Stimulated activated CD8-positive, alpha-beta memory T cell treated with anti-CD3 and anti-CD28 coated beads, Interleukin-15, amount 100 ng/mL, for 4 hours (primary cell): ENCODE measurements around the gene MACROD1.
A peak's percentile ranks its signal among the peaks of the same experiment; 100 is the strongest.

ENCODE experiments used
- DNase-seq, 2 donors: peaks; one replicate each; pipeline ENCODE4 v3.0.0-alpha.2; 2020; ENCODE audit warnings: low read depth in 2 of 2

The MACROD1 gene

DNA sequence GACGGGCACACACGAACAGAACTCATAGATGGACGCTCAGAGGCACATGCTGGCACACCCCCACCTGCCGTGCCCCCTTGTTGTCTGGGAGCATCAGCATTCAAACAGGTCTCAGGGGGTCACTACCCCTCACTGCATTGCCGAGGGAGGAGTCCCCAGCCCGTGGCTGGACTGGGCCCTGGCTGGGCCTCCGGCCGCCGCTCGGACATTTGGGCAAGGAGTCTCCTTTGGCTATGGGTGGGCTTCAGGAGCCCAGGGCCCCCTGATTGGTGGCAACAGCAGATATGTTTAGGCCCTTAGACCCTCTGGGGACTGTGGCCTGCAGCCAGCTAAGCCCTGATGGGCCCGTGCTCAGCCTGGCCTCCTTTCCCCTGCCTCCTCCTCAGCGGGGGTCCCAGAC, 88.3 kb downstream of the MACROD1 start:
- no peak for DNase-seq

DNA sequence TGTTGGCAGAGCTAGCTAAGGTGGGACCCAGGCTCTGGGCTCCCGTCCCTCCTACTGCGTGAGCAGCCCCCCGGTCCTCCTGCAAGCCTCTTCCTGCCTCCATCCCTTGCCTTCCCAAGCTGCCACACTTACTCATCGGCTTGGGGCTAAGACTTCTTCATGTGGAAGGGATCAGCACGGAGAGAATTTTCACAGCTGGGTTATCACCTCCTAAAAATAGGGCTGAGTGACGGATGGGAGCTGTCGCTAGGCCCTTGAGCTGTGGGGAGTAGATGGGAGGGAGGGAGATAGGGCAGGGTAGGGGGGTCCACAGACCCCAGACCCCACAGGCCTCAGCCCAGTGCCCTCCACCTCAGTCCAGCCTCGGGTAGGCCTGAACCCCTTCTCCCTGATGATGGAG, 89.2 kb downstream of the MACROD1 start:
- no peak for DNase-seq

DNA sequence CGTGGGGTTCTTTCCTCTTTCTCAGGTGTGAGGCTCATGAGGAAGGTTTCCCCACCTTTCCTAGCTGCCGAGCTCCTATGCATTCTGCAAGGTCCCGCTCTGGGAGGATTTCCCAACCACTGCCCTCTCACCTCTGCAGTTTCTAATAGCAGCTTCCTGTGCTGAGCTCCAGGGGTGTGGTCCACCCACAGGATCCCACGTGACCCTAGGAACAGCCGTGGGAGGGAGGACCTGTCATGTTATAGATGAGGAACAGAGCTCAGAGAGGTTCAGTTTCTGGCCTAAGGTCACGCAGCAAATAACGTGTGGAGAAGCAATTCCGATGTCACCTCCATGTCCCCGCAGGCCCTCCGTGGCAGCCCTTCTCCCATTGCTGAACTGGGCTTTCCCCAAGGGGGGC, 91.7 kb downstream of the MACROD1 start:
- no peak for DNase-seq

DNA sequence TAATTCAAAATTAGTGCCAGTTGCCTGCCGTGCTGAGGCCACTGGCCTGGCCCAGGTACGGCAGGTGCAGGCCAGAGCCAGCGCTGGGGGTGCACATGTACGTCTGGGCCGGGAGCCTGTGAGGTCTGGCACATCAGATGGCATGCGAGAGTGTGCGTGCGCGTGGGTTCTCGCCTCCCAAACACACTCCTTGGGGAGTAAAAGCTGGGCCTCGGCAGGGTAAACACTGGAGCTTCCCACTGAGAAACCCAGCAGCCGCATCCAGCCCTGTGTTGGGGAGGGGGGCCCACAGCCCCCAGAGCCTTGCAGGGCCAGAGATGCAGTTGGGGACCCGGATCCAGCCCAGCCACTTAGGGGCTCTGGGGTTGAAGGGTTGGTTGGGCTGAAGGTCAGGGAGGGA, 92.4 kb downstream of the MACROD1 start:
- no peak for DNase-seq

DNA sequence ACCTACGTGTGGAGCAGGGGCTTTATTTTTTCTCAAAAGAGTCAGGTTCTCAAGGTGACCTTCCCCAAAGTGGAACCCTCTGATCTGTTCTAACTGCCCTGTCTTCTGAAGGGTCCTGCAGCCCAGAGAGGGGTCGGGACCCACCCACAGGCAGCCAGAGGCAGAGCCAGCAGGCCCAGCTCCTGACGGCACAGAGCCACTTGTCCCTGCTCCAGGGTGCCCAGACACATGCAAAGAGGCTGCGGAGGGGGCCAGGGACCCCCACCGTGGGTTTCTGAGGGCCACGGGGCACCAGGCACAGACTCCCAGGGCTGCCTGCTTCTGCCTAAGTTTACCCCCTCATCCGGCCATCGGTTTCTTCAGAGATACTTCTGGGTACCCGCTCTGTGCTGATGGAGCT, 93.0 kb downstream of the MACROD1 start:
- no peak for DNase-seq

DNA sequence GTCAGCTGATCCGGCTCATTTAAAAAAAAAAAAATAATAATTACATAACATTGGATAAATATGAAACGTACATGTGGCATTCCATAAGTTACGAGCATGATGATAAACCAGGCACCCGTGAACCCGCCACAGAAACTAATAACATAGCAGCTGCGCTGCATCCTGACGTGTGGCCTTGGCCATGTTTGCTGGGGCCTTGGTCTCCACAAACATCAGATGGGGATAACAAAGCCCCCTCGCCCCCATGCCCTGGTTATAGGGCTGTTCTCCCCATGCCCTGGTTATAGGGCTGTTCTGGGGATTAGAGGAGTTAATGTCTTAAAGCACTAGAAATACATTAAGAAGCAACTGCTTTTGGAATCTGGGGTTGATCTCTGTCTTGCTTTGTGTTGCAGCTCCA, 93.5 kb downstream of the MACROD1 start:
- no peak for DNase-seq

DNA sequence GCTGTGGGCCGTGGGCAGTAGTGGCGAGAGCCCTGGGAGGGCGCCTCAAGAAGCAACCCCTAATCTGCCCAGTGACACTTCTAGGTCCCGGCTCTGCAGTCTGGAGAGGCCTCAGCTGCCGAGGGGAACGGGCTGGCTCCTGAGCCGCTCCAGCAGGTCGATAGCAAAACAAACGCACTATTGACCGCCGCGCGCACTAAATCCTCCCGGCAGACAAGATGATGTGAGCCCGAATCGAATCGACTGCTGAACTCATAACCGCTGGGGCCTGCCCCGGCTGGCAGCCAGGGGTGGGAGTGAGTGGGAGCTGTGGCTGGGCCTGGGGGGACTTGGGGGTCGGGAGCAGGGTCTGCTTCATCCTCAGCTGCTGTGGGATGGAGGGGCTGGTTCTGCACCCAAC, 94.1 kb downstream of the MACROD1 start:
- DNase-seq = no peak

DNA sequence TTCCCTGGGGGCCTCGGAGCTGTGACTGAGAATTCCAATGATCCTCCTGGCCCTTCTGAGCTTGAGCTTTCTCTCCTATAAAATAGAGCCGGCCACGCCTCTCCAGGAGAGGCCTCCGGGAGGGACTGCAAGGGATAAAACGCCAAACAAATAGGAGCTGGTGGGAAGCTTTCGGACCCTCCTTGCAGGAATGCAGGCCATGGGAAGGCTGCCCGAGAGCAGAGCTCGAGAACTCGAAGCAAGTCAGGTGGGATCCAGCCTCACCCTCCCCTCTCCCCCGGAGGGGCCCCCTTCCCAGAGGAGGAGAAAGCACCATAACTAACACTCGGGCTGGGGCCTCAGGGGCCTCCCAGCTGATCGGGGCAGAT, 95.6 kb downstream of the MACROD1 start:
- DNase-seq = no peak

DNA sequence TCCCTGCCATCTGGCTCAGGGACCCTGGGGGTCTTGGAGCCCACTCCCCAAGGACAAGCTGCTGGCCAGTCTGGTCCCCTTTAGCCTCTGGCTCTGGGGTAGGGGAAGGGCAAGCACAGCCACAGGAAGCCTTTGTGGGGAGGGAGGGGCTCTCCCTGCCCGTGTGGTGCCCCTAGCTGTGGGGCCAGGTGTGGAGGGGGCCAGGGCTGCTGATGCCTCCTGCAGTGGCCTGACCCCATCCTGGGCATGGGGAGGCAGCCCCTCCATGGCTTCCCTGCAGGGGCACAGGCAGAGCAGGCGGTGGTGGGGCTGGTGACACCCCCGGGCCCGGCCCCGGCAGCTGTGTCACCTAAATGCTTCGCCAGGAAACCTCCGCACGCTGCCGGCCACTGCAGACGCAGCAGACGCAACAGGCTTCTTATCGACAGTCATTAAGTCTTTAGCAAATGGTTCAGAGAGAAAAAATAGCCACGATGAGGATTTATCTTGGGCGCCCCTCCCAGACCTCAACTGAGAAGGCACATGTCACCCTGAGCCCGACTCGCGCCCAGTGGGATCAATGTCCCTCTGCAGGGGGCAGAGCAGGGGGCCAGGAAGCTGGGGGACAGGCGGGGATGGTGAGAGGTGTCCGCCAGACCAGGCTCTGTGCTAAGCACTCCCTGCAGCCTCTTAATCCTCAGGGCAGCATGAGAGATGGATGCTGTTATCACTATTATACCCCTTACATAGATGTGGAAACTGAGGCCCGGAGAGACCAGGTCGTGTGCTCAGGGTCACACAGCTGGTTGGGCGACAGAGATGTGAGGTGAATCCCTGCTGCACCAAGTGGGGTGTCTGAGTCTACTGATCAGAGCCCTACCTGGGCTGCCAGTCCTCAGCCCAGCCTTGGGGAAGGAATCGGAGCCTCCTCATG, 96.3 kb downstream of the MACROD1 start:
- DNase-seq = no peak

DNA sequence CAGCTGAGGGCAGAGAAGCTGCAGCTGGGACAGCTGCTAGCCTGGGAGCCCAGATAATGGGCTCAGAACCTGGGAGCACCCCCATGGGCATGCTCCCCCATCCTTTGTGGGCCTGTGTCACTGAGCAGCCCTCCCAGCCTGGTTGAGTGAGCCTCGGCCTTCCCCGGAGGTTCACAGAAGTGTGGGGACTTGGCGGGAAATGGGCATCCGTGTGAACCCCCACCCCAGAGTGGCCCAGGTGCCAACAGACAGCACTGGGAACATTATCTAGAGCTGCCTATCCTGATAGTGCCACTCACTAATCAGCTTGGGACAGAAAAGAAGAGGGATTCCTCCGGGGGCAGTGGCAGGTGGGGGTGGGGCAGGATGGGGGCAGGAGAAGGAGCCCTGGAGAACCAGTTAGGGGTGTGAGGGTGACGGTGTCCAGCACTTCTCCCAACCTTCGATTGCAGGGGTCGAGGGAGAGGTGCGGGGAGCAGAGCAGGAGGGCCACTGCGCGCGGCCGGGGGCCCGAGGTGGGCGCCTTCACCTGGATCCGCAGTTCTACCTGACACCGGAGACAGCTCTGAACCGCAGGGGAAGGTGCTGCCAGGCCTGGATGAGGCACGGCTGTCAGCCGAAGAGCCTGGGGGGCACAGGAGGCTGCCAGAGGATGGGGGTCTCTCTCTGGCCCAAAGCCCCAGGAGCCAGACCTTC, 97.1 kb downstream of the MACROD1 start:
- no peak for DNase-seq

DNA sequence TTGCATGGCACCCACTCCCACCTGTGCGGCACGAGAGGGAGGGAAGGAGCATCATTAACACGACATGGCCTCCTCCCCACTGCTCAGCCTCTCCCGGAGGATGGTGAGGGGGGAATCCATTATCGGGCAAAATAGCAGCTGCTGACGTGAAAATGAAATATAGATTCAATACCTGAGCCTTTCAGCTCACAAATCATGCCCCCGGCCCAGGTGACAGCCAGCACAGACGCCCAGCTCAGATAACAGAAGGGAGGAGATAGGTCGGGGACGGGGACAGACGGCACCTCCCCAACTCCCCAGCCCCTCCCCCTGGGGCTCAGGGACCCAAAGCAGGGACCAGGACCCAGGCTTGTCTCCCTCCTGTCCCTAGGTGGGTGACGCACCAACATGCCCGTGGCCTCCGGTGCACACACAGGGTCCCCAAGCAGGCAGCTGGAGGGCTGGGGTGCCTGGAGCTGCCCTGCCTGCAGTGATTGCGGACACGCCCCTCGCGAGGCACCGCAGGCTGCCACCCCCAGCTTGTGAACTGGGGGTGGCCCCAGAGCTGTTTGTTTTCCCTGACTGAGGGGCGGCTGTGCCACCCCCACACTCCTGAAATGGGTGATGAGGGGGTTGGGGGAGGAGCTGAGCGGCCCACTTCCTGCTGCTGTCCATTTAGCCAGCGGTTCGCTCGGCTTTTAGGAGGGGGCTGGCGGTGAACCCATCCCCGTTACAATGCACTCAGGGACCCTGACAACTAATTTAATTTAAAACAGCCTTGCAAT, 98.5 kb downstream of the MACROD1 start:
- peak in 1 of 2 donors; percentile 2 for DNase-seq

DNA sequence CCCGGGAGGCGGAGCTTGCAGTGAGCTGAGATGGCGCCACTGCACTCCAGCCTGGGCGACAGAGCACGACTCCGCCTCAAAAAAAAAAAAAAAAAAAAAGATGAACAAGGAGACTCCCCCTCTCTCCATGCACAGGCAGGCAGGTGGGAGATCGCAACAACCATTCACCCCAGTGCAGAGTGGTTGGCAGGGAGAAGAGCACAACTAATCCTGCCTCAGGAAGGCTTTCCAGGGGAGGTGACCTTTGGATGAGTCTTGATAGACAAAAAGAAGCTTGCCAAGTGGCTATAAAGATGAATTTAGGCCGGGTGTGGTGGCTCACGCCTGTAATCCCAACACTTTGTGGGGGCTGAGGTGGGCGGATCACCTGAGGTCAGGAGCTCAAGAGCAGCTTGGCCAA, 100.2 kb downstream of the MACROD1 start:
- no peak for DNase-seq

DNA sequence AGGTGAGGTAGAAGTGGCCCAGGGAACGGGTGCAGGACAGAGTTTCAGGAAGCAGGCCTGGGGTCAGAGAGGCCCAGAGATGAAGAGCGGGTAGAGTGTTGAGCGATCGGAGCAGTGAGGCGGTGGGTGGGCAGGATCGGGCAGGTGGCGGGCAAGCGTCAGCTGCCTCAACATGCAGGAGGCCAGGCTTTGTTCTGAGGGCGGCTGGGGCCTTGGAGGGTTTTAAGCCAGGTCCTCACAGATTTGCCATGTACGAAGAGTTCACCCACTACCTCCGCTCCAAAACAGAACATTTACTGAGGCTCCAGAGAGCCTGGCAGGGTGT, 100.8 kb downstream of the MACROD1 start:
- DNase-seq = no peak

DNA sequence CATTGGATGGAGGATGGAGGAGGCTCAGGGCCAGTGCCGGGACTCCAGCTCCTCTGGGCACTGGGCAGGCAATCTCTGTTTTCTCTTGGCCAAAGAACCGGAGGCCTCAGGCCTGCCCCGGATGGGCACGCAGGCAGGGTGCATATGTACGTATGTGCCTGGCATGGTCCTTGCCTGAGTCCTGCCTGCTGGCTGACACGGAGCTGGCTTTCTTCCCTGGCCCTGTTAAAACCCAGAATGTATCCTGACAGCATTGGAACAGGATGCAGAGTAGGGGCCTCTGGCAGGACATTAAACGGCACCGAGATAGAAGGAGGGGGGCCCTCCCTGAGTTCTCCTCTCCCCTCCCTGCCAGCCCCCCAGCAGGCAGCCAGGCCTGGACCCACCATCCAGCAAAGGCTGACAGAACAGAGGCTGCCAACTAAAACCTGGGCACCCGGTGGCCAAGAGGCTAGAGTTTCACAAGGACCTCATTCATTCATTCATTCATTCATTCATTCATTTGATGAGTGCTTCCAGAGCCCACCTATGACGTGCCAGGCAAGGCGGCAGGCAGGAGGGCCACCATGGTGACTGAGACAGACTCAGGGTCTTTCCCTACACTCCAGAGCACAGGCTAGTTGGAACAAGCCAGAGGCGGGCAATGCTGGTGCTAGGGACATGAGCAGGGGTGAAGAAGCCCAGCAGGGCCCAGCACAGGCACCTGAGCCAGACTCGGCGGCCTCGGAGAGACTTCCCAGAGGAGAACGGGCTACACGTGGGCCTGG, 101.4 kb downstream of the MACROD1 start:
- DNase-seq = no peak

DNA sequence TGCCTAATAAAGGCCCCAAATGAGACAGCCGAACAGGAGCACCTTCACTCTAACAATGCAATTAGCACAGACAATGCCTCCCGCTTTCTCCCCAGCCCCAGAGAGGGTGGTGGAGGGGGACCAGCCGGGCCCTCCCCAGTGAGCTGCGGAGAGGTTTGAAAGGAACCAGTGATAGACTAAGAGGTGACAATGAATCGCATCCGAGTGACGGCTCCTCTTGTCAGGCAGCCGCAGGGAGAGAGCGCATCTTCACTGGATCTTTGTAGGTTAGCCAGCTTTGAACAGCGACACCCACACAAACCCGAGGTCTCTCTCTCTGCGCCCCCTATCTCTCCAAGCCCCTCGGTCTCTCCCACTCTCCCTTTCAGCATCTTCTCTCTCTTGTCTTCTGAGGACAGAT, 102.1 kb downstream of the MACROD1 start:
- no peak for DNase-seq

DNA sequence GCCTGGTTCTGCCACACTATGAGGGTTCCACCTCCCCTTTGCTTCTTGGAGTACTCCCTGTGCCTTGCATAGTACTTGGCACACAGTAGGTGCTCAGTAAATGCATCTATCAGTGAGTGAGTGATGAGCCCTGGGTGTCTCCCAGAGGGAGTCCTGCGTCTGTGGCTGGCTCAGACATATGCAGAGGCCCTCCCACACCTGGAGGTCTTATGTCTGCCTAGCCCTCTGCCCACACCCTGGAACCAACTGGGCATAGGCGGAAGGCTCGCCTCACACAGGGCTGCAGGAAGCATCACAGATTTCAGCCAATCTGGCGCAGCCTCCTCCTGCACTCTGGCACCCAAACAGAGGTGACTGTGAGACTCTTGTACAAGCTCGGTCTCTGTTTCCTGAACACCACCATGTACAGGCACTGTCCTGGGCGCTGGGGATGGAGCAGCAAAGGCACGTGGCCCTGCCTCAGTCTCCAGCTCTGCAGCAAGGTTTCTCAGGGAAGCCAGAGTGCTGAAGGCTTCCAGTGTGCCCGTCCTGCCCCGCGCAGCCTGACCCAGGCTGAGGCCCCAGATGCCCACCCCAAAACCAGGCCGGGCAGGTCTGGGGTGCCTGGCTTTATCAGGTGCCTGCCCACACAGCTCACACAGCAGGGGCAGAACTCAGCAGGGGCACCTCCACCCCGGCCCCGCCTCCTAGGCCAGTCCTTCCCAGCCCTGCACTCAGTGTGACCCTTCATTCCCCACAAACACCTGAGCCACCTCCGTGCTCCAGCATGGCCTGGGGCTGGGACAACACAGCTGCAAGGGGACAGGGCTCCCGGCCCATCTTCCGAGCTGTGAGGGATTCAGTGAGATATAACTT, 103.5 kb downstream of the MACROD1 start:
- DNase-seq = no peak

DNA sequence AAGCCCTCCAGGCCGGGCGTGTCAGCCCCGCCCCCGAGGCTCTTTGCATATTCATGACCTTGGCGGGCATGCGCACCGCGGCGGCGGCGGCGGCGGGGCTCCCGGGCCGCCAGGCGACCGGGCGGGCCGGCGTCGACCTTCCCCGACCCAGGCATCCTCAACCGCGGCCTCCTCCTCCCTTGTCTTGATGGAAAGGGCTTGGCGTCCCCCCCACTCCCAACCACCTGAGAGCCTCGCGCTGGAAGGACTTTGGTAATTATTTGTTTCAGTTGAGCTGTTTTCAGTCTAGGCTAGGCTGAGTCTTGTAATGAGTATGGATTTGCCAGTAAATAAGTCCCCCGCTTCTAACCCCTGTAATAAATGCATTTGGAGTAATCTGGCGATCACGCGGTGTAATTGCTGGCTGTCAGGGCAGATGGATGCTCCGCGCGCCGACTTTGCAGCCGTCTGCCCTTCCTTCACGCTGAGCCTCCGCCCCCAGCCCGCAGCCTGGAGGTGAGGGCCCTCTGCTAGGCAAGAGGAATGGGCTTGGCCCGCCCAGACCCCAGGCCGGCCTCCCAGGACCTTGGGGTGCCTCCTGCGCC, 105.0 kb downstream of the MACROD1 start:
- peak in 1 of 2 donors; percentile 27 for DNase-seq

DNA sequence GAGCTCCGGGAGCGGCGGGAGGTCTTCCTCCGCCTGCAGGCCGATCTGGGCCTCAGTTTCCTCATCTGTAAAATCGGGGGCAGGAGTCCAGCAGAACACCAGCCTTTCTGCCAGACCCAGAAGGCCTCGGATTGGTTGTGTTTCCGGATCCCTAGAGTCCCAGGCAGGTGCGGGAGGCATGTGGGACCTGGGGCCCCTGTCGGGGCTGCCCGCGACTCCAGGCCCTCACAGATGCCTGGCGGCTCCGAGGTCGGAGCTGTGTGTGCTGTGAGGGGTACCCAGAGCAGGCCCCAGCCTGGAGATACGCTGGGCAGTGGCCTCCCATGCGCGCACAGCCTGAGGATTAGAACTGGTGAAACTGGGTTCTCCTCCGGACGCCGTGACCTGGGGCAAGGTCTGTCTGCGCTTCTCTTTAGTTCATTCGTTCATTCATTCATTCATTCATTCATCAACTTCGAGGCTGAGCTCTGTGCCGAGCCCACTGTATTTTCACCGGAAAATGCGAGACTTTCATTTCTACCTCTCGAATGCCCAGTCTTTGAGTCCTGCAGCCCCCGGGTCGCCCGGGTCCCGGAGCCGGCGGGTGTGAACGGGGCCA, 105.6 kb downstream of the MACROD1 start:
- DNase-seq = no peak

DNA sequence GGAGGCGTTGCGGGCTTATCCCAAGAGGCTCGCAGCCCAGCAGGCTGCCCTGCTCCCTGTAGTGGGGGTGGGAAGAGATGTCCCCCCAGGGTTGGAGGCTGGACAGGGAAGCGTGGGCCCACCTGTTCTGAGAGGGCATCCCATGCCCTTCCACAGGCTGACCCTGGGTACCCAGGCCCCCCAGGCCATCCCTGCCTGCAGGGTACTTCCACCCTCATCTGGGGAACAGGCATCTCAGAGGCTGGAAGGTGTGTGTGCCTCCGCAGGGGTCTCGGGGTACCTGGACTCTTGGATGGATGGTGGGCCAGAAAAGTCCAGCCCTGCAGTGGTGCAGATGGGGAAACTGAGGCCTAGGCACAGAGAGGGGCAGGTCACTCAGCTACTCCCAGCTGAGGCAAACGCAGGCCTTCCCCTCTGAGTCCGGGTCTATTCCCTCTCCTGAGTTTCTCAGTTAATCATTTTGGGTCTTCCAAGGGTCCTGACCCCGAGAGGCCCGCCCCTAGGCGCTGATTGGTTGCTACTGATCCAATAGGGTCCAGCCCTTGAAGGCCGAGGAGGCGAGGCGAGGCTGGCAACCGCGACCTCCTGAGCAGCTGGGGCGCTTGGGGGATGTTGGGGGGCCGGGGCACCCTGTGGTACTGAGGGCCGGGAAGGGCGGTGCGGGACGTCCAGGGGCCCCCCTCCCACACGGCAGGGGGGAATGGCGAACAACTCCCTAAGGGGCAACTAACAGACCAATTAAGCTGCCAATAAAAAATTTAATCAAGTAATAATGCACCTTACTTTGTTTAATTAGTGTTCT, 106.4 kb downstream of the MACROD1 start:
- DNase-seq = no peak
